GM12873 (cell line): ENCODE results near the gene KPRP.

Source experiments
- TF ChIP-seq, protein P1 (sequence below): IDR thresholded peaks from 2 replicates; pipeline ENCODE4 v1.5.1; 2012; ENCODE audit warnings: low read depth, mild to moderate bottlenecking, moderate library complexity, low read length, control low read depth; ENCODE audit not compliant: insufficient read depth; ENCODE audit errors: missing control alignments

KPRP gene

DNA sequence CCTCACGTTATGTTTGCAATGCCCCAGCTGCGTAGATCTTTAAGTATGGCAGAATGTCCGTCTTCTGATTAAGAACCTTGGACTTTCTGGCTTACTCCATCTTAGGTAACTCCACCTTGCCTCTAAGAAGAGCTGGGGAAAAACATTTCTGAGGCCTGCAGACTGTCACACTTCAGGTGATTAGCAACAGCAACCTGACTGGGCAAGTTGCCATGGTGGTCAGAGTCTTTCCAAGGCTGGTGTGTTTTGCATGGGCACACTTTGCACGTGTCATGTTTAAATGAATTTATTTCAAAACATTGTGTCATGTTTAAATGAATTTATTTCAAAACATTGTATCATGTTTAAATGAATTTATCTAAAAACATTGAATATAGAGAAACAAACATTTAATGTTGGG is 811 bp downstream of the KPRP start:
- TF ChIP-seq, protein P1, sequence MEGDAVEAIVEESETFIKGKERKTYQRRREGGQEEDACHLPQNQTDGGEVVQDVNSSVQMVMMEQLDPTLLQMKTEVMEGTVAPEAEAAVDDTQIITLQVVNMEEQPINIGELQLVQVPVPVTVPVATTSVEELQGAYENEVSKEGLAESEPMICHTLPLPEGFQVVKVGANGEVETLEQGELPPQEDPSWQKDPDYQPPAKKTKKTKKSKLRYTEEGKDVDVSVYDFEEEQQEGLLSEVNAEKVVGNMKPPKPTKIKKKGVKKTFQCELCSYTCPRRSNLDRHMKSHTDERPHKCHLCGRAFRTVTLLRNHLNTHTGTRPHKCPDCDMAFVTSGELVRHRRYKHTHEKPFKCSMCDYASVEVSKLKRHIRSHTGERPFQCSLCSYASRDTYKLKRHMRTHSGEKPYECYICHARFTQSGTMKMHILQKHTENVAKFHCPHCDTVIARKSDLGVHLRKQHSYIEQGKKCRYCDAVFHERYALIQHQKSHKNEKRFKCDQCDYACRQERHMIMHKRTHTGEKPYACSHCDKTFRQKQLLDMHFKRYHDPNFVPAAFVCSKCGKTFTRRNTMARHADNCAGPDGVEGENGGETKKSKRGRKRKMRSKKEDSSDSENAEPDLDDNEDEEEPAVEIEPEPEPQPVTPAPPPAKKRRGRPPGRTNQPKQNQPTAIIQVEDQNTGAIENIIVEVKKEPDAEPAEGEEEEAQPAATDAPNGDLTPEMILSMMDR, result no peak

DNA sequence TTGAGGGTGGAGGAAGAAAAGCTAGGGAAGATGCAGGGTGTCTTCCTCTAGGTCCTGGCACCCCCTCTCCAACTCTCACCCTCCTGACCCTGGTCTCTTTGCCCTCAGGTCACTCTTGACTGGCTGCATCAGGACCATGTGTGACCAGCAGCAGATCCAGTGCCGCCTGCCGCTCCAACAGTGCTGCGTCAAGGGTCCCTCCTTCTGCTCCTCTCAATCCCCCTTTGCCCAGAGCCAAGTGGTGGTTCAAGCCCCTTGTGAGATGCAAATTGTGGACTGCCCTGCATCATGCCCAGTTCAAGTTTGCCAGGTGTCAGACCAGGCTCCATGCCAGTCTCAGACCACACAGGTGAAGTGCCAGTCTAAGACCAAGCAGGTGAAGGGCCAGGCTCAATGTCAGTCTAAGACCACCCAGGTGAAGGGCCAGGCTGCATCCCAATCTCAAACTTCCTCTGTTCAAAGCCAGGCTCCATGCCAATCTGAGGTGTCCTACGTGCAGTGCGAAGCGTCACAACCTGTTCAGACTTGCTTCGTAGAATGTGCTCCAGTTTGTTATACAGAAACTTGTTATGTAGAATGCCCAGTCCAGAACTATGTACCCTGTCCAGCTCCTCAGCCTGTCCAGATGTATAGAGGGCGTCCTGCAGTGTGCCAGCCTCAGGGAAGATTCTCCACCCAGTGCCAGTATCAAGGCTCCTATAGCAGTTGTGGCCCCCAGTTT is 1.8 kb downstream of the KPRP start:
- TF ChIP-seq, protein P1, result no peak

DNA sequence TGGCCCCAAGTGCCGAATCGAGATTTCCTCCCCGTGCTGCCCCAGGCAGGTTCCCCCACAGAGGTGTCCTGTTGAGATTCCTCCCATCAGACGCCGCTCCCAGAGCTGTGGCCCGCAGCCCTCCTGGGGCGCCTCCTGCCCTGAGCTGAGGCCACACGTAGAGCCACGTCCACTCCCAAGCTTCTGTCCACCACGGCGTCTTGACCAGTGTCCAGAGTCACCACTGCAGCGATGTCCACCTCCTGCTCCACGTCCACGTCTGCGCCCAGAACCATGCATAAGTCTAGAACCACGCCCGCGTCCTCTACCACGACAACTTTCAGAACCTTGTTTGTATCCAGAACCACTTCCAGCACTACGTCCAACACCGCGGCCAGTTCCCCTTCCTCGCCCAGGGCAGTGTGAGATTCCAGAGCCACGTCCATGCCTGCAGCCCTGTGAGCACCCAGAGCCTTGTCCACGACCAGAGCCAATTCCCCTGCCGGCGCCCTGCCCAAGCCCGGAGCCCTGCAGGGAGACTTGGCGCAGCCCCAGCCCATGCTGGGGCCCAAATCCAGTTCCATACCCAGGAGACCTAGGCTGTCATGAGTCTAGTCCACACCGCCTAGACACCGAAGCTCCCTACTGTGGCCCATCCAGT is 2.8 kb downstream of the KPRP start:
- TF ChIP-seq, protein P1, result no peak

DNA sequence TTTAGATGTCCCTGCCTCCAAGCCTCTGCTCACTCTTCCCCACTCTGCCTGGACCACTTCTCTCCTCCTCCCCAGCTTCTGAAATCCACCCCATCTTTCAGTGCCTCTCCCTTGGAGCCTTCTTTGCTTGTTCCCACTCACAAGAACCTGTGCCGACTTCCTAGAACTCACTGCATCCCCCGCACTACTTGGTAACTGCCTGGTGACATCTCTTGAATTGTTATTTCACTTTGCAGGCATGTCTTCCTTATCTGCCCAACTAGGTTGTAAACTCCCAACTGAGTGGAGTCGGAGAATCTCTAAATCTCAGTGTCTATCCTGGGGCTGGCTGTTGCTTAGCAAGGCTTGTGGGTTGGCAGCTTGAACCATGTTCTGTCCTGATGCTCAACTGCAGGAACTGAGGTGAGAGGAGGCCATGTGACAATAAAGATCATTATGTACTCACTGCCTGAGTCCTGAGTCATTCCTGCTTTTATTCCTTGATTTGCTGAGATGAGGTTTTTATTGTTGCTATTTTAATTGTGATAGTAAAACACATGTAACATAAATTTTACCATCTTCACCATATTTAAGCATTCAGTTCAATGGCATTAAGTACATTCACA is 3.9 kb downstream of the KPRP start:
- TF ChIP-seq, protein P1, result no peak

DNA sequence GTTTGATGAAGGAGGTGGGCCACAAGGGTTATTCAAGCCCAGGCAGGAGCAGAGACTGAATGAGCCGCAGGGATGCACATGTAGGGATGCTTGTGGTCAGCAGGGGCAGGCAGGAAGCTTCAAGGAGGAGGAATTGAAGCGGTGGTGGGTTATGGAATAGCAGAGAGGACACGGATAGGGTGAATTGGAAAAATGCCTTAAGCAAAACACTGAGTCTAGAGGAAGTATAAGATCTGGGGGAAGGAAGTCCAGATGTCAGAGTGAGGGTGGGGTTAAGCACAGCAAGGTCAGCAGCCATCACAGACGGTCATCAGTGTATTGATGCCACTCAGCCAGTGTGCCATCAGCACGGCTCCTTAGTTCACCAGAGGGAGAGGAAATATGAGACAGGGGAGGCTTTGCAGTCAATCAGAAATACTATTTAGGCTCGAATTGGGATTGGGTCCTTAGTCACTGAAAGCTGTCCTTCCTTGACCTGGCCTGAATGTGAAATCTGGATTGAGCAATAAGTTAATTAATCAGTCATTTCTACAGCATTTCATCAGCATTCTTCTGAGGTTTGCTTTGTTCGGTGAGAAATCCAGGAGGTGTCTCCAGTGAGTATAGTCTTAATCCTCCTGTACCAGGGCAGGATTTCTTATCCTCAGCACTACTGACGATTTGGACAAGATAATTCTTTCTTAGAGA is 11.2 kb downstream of the KPRP start:
- TF ChIP-seq, protein P1, result no peak

DNA sequence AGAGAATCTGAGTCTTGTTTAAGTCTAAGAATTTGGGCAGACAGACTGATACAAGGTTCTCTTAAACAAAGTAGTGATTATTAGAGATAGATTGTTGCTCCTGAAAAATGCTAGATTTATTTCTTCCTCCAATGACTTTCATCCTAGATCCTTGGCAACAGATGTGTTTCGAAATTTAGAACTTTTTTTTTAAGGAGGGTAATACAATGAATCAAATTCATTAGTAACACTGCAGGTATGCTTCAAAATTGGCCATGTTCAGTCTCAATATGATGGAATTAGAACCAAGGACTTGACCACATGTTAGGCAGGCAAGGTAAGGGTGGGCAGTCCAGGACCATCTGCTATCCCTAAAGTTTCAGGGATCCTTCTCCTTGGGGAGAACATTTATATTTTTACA is 12.6 kb downstream of the KPRP start:
- TF ChIP-seq, protein P1, result no peak

DNA sequence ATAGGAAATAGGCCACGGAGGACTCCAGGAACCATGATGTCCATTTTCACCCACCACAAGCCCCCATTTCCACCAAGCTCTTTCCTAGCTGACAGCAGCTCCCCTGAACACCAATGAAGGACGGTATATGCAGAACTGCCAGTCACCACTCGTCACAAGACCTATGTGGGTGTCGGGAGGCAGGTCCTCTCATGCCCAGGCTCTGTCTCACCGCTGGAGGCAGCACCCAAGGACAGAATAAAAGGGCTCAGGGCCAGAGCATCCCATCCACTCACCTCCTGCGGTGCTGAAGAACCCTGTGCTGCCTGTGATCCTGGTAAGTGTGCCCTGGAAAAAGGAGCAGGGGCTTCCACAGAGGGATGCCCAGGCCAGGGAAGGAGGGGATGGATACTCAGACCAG is 17.1 kb downstream of the KPRP start, which contains the start of gene LCE1F:
LCE1F (plus strand) TSS at position 266 of the 400 bp plus-strand sequence. CDS start 1,232 bp downstream, outside the sequence.
- TF ChIP-seq, protein P1, result peak; percentile 31
